GM11168 (cell line): Measurements from ENCODE around the gene CLMN.

Source experiments
- in situ Hi-C: fragments of 300-500 bp; cut with MboI; formaldehyde crosslinking; loops from one replicate; pipeline ENCODE4 v1.12.0; 2022; ENCODE audit warnings: low sequenced_read_pairs; ENCODE audit not compliant: unreplicated experiment

CLMN gene

GRCh38 chr14:95250936-95251335, 68.8 kb downstream of the CLMN start:
- in situ Hi-C loops: no loop called here

DNA sequence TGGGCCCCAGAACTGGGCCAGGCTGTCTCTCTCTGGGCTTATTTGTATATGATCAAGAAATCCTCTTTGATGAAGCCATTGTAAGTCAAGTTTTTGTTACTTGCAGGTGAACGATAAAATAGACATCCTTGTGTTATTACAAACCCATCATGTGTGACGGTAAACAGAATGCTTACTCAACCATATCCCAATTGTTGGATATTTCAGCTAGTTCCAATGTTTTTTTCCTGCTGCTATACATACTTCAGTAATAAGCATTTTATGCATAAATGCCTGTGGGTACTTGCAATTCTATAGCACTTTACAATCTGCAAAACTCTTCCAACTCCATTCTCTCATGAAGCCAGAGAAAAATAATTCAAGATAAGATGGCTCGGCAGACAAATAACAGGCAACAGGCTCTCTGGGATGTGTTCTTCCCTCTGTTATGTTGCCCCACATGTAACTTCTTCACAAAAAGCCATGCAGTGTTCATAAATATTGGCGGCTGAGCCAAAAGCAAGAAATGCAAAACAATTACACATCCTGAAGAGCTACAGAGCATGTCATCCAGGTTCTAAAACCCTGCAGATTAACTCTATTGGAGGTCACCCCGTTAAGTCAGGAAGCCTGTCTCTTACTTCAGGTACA, 69.5 kb downstream of the CLMN start:
- in situ Hi-C loops: no loop called here

DNA sequence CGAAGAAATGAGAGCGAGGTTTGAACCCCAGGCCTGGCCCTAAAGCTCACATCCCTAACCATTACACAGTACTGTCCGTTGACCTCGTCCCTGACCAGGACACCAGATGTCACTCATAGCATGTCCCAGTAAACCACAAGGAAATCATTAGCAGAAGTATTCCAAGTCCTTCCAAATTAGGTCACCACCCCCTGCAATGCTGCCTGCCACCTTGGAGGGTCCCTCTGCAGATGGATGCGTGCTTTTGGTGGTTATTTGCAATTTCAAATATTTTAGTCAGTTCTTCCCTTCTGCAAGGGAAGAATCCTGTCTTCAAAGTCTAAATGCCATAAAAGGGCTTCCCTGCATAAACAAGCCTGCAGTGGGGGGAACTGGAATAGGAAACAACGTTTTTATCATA, 71.3 kb downstream of the CLMN start:
- in situ Hi-C loops: no loop called here

- in situ Hi-C loops: no loop called here
Measured at GRCh38 chr14:95246870-95247269, 72.8 kb downstream of the CLMN start.

- in situ Hi-C loops: no loop called here
Measured at GRCh38 chr14:95245334-95245733, 74.4 kb downstream of the CLMN start.

DNA sequence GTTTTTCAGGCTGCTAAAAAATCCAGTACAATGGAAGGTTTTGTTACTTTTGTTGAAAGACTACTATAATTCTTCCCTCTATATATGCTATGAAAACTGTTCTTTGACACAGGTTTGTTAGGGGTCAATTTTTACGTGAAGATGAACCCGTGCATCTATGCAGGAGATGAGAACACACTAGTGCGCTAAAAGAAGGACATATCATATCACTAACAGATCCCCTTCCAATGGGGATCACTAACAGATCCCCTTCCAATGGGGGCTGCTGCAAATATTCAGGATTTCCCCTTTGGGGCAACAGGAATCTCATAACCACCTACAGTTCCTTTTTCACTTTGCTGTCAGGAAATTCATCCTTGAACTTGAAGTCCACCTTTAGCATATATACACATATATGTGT, 75.1 kb downstream of the CLMN start:
- in situ Hi-C loops: no loop called here

DNA sequence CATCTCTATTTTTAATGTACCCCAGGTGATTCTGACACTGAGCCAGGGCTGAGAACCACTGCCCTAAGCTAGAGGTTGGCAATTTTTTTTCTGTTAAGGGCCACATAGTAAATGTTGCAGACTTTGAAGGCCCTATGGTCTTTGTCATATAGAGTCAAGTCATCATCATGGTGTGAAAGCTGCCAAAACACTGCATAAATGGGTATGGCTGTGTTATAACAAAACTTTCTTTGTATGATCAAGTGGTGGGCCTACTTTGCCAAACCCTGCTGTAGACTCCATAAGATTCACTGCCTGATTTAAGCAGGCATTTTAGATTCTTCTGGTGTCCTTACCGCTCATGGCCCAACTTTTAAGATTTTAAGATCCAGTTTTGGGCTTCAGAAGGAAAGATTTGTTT, 76.8 kb downstream of the CLMN start:
- in situ Hi-C loops: no loop called here

DNA sequence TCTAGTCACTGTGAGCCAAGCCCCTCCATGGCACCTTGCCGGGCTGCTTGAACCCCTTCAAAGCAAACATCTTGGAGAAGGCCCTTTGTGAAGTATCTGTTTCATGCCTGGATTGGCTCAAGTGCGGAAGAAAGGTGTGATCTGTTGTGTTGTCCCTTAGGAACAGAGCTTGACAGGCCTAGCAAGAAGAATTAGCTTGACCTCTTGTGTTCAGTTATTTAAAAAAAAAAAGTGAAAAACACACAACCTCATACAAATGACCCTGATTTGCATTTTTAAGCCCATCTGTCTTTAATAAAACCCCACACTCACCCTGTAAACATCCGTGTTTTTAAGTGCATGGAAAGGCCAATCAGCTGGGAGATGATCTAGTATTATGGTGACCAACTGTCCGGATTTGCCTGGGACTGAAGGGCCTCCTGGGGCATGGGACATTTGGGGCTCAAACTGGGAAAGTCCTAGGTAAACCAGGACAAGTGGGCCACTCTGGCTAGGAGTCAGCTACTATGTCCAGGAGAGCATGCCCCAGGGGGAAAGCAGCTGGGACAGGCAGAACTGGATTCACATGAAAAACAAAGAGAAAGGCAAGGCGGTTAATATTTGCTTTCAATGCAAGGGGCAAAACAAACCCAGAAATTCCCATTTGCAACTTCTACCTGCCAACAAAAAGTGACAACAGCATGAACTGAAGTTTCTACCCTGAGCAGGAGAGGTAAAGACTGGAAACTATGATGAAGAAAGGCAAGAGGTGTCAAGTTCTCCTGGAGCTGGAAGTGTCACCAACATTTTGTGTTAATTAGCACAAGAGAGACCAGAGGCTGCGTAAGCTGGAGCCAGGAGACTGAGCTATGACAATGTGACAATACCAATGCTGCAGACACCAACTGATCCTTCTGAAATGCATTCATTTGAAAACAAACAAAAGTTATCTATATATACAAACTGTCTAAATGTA, 78.6 kb downstream of the CLMN start:
- in situ Hi-C loops: no loop called here

DNA sequence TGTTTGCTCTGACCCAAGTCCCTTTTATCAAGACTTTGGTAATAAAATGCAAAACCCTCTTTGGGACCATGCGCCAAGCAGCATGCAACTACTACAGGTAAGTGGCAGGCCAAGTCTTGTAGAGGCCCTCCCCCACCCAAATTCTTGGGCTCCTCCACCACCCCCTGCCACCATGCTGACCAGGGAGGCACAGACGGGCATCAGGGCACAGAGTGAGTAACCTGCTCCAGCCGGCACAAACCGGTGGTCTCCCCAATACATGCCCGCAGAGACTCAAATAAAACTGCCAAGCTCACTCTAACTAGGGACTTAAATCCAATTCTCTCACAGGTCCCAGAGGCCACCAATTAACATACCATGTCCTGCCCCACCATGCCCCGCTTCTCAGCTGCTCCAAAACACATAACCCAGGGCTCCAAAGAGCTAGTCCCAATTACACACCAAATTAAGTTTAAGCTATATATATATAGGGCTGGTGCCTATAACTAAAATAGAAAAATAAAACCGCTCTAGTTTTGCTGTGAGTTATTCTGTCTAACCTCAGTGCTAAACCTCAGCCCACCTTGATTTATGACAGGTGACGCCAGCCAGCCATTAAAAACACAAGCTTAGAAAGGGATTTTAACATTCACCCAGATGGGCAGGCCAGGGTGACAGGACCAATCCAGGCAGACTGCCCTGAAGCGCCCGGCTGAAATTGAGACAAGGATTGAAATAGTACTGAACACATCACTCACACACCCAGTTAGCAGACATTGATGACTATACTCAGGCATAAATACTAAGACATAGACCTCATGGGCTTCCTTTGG, 81.0 kb downstream of the CLMN start:
- in situ Hi-C loops: no loop called here

- in situ Hi-C loops: no loop called here
Measured at GRCh38 chr14:95237958-95238340, 81.8 kb downstream of the CLMN start.

- in situ Hi-C loops: no loop called here
Measured at GRCh38 chr14:95237121-95237957, 82.4 kb downstream of the CLMN start.

- in situ Hi-C loops: no loop called here
Measured at GRCh38 chr14:95236221-95236620, 83.5 kb downstream of the CLMN start.

DNA sequence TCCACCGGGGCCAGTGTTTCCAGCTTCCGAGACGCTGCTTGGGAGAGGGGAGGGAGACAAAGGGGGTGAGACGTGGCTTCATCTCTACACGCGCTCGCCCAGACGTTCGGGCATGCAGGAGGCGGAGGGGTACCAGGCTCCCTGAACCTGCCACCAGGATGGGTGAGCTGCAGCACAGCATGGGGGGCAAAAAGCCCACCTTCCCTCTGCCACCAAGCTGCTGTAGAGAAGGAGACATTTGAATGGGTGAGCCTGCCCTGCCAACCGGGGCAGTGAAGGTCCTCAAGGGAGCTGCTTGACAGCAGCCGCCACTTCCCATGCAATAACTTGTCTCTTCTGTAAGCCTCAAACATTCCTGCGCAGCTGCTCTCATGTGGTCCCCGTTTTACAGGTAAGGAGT, 83.9 kb downstream of the CLMN start:
- in situ Hi-C loops: no loop called here

DNA sequence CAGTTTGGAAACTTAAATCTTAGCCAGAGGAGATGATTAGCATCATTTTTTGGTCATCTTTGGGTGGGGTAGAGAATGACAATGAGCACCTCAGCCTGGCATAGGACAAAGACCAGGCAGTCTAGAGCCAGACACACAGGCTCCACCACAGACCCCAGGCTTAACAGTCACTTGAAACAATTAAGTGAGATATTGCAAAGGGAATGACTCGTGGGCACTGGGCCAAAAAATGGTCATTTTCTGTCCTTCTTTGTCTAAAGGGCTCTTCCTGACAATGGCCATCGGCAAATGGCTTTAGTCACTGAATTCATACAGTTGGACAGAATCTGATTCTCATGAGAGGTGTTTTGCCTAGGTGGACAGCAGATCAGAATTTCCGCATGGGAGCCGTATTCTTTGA, 84.4 kb downstream of the CLMN start:
- in situ Hi-C loops: no loop called here

DNA sequence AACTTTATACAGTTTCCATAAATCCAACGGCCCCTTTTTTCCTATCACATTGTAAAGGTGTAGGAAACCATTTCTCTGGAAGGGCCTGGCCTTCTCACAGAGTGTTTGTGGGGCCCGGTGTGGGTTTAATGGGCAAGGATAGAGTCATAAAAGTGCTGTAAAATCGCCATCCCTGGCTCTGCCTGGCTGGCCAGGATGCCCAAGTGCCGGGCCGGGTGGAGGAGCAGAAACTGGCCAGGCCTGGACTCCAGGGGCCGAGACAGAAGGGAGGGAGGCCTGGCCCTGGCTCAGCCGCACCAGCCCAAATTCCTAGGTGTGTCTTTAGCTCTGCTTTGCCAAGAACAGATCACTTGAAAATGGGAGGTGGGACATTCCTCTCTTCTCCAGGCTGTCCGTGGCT, 85.3 kb downstream of the CLMN start:
- in situ Hi-C loops: no loop called here

DNA sequence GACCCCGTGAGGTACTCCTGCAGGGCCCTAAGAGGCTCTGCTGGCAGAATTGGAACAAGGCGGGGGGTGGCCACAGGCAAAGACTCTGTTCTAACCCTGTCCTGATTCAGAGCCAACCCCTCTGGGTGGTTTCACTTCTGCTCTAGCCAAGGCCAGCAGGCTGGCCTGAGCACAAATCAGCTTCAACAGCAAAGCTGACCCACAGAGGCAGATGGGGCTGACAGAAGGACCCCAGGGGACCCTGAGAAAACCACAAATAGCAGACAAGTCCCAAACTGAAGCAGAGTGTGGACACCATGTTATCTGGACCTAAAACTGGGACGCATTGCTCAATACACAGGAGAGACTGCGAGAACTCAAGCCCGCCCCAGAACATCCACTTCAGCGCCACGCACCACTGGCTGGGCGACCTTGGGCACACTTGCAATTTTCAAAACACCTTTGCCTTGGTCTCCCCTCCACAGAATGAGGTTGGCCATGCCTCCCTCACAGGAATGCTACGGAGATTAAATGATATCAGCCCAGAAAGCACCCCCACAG, 85.9 kb downstream of the CLMN start:
- in situ Hi-C loops: no loop called here

- in situ Hi-C loops: no loop called here
Measured at GRCh38 chr14:95232894-95233584, 86.7 kb downstream of the CLMN start.

GRCh38 chr14:95231966-95232633, 87.6 kb downstream of the CLMN start:
- in situ Hi-C loops: no loop called here

DNA sequence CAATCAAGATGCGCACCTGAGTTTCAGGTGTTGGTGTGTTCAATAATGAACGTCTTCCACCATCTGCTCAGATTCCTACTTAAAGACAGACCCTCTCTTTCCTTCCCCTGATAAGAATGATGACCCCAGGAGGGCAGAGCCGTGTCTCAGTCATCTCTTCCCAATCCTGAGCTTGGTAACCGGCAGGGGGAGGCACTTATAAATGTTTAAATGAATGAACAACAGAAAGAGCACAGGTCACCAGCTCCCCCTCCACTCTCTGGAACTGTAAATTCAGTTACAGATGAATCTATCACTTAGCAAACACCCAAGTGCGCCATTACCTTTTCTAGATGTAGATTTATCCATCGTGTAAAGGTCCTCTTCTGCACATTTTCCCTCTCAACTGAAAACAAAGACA, 90.0 kb downstream of the CLMN start:
- in situ Hi-C loops: no loop called here
